Right atrium auricular region (tissue), 2 donors: ENCODE measurements around the gene BCAR1. TPM values are rescaled to one million over a fixed set of nuclear protein-coding genes. Genes with fewer than 3 reads are reported as not detected.

Experiments
- DNase-seq: peaks from one replicate; pipeline ENCODE4 v3.0.0-alpha.2; 2019; ENCODE audit warnings: low spot score
- H3K27ac ChIP-seq, 2 donors: fragments of 200-600 bp; sonication (generic); 1 replicate in 1 of 2; 2 replicates in 1 of 2; pipeline ENCODE4 v1.5.1; 2016 to 2019
- H3K27me3 ChIP-seq, 2 donors: fragments of 200-600 bp; sonication (generic); one replicate each; pipeline versions ENCODE4 v1.5.1 to v1.6.0; 2017 to 2019
- H3K36me3 ChIP-seq: fragments of 200-600 bp; sonication (generic); one replicate; pipeline ENCODE4 v1.5.1; 2016
- H3K4me1 ChIP-seq, 2 donors: fragments of 200-600 bp; sonication (generic); one replicate each; pipeline versions ENCODE4 v1.5.1 to v1.6.0; 2017 to 2019
- H3K4me3 ChIP-seq, 2 donors: fragments of 200-600 bp; sonication (generic); 1 replicate in 1 of 2; 2 replicates in 1 of 2; pipeline ENCODE4 v1.5.1; 2017 to 2019; ENCODE audit warnings: mild to moderate bottlenecking in 1 of 2, moderate library complexity in 1 of 2
- H3K9me3 ChIP-seq, 2 donors: fragments of 200-600 bp; sonication (generic); one replicate each; pipeline ENCODE4 v1.5.1; 2019
- CTCF ChIP-seq, 2 donors: fragments of 200-600 bp; sonication (generic); IDR thresholded peaks; one replicate each; pipeline ENCODE4 v1.5.1; 2019; ENCODE audit warnings: antibody characterized with exemption in 2 of 2
- total RNA-seq, 2 donors: library from RNA; depleted of rRNA; stranded (reverse); fragments of >200 nt; gene quantifications; one replicate each; pipeline ENCODE4 v1.1.0, GENCODE V29; 2016

The BCAR1 gene
- total RNA-seq, 2 donors from 2014 or later = 58.0 to 88.2 TPM

GRCh38 chr16:75263291-75263962 lies 12.0 kb upstream of the BCAR1 start:
- Histone ChIP-seq H3K9me3 (no peaks in the 10 kb centered on the region), H3K4me1 (peaks cover 0 to 77% of the 10 kb centered on the region in 2 donors), H3K4me3 (peak overlapping the region in 1 of 2 donors; percentile 96), H3K36me3 (no peaks in the 10 kb centered on the region), H3K27ac (peak overlapping the region; percentile 97 to 98), H3K27me3 (no peaks in the 10 kb centered on the region)
- no peak for DNase-seq
- TF ChIP-seq CTCF (IDR thresholded peaks at IDR 0.05) = no peak

GRCh38 chr16:75262800-75263127 lies 11.3 kb upstream of the BCAR1 start:
- Histone ChIP-seq H3K4me3 (no peak overlapping the region), H3K27ac (peak overlapping the region; percentile 97 to 98), H3K9me3 (no peaks in the 10 kb centered on the region), H3K4me1 (peaks cover 0 to 79% of the 10 kb centered on the region in 2 donors), H3K27me3 (no peaks in the 10 kb centered on the region), H3K36me3 (no peaks in the 10 kb centered on the region)
- DNase-seq = no peak
- TF ChIP-seq CTCF (IDR thresholded peaks at IDR 0.05) = no peak

- Histone ChIP-seq H3K4me3 (no peak overlapping the region), H3K27me3 (no peaks in the 10 kb centered on the region), H3K9me3 (no peaks in the 10 kb centered on the region), H3K36me3 (no peaks in the 10 kb centered on the region), H3K4me1 (peaks cover 0 to 79% of the 10 kb centered on the region in 2 donors), H3K27ac (peak overlapping the region; percentile 97 to 98)
- TF ChIP-seq CTCF (IDR thresholded peaks at IDR 0.05) = no peak
- DNase-seq = no peak
Observed at GRCh38 chr16:75262104-75262799, 10.8 kb upstream of the BCAR1 start.

GRCh38 chr16:75261590-75262078 lies 10.2 kb upstream of the BCAR1 start:
- Histone ChIP-seq H3K27ac (peak overlapping the region; percentile 97 to 98), H3K9me3 (no peaks in the 10 kb centered on the region), H3K4me1 (peaks cover 0 to 79% of the 10 kb centered on the region in 2 donors), H3K27me3 (no peaks in the 10 kb centered on the region), H3K4me3 (no peak overlapping the region), H3K36me3 (no peaks in the 10 kb centered on the region)
- DNase-seq = no peak
- no peak for TF ChIP-seq CTCF (IDR thresholded peaks at IDR 0.05)

- Histone ChIP-seq H3K4me3 (no peak overlapping the region), H3K9me3 (no peaks in the 10 kb centered on the region), H3K4me1 (peaks cover 0 to 79% of the 10 kb centered on the region in 2 donors), H3K27me3 (no peaks in the 10 kb centered on the region), H3K36me3 (no peaks in the 10 kb centered on the region), H3K27ac (peak overlapping the region; percentile 6 to 98)
- TF ChIP-seq CTCF (IDR thresholded peaks at IDR 0.05) = no peak
- no peak for DNase-seq
Observed at GRCh38 chr16:75260851-75261589, 9.6 kb upstream of the BCAR1 start.
